H9 (cell line): ENCODE results near the gene LRRC37A3. TPM values are rescaled to one million over a fixed set of nuclear protein-coding genes. Genes with fewer than 3 reads are reported as not detected.
"Not testable (repeated sequence)": the region's sequence is repeated elsewhere in the genome, so short reads cannot be mapped to it uniquely, and the experiment has no call there.

Experiments used
- DNase-seq: peaks from one replicate; pipeline ENCODE4 v3.0.0-alpha.2; 2017
- H2AFZ ChIP-seq: one replicate; pipeline ENCODE4 v1.6.1; 2013; ENCODE audit warnings: mild to moderate bottlenecking, low read length, control low read depth, moderate library complexity
- H2AK5ac ChIP-seq: 2 replicates; pipeline ENCODE4 v1.6.1; 2013; ENCODE audit warnings: low read length, control low read depth, mixed read lengths; ENCODE audit not compliant: insufficient read length
- H2BK120ac ChIP-seq: one replicate; pipeline ENCODE4 v1.6.1; 2013; ENCODE audit warnings: low read depth, mild to moderate bottlenecking, low read length, control low read depth, inconsistent platforms; ENCODE audit not compliant: poor library complexity, severe bottlenecking
- H2BK12ac ChIP-seq: 2 replicates; pipeline ENCODE4 v1.6.1; 2013; ENCODE audit warnings: low read length, control low read depth, mixed read lengths, low read depth; ENCODE audit not compliant: insufficient read length
- H2BK15ac ChIP-seq: 2 replicates; pipeline ENCODE4 v1.6.1; 2013; ENCODE audit warnings: low read depth, low read length, control low read depth
- H2BK20ac ChIP-seq: one replicate; pipeline ENCODE4 v1.6.1; 2013; ENCODE audit warnings: low read depth, mild to moderate bottlenecking, low read length, control low read depth, inconsistent platforms; ENCODE audit not compliant: poor library complexity, severe bottlenecking
- H2BK5ac ChIP-seq: 2 replicates; pipeline ENCODE4 v1.6.1; 2013; ENCODE audit warnings: low read length, control low read depth, mixed read lengths; ENCODE audit not compliant: insufficient read length
- H3K14ac ChIP-seq: 2 replicates; pipeline ENCODE4 v1.6.1; 2013; ENCODE audit warnings: low read length, control low read depth; ENCODE audit not compliant: insufficient read depth
- H3K18ac ChIP-seq: 2 replicates; pipeline ENCODE4 v1.6.1; 2013; ENCODE audit warnings: low read depth, mild to moderate bottlenecking, mixed read lengths, low read length, control low read depth; ENCODE audit not compliant: insufficient read length
- H3K23ac ChIP-seq: 2 replicates; pipeline ENCODE4 v1.6.1; 2013; ENCODE audit warnings: low read length, control low read depth, mixed read lengths, low read depth; ENCODE audit not compliant: insufficient read length
- H3K23me2 ChIP-seq: 2 replicates; pipeline ENCODE4 v1.6.1; 2013; ENCODE audit warnings: low read depth, mild to moderate bottlenecking, mixed read lengths, low read length, control low read depth; ENCODE audit not compliant: insufficient read length, poor library complexity, severe bottlenecking
- H3K27ac ChIP-seq: 2 replicates; pipeline ENCODE4 v1.5.1; 2013; ENCODE audit warnings: low read length, control low read depth, mixed read lengths, low read depth; ENCODE audit not compliant: insufficient read length
- H3K27me3 ChIP-seq: 2 replicates; pipeline ENCODE4 v1.6.1; 2013; ENCODE audit warnings: low read length, control low read depth, inconsistent platforms; ENCODE audit not compliant: insufficient read depth
- H3K4ac ChIP-seq: 2 replicates; pipeline ENCODE4 v1.6.1; 2013; ENCODE audit warnings: low read depth, mild to moderate bottlenecking, control low read depth, inconsistent platforms, low read length, moderate library complexity
- H3K4me1 ChIP-seq: 2 replicates; pipeline ENCODE4 v1.6.1; 2013; ENCODE audit warnings: low read length, control low read depth, inconsistent platforms; ENCODE audit not compliant: insufficient read depth
- H3K4me2 ChIP-seq: 2 replicates; pipeline ENCODE4 v1.6.1; 2013; ENCODE audit warnings: low read length, control low read depth, mixed read lengths; ENCODE audit not compliant: insufficient read length, insufficient read depth
- H3K56ac ChIP-seq: 2 replicates; pipeline ENCODE4 v1.6.1; 2013; ENCODE audit warnings: low read depth, mild to moderate bottlenecking, mixed read lengths, low read length, control low read depth; ENCODE audit not compliant: insufficient read length
- H3K79me1 ChIP-seq: 2 replicates; pipeline ENCODE4 v1.6.1; 2013; ENCODE audit warnings: low read depth, mild to moderate bottlenecking, moderate library complexity, low read length, control low read depth, inconsistent platforms; ENCODE audit not compliant: insufficient read depth, poor library complexity, severe bottlenecking
- H3K79me2 ChIP-seq: 2 replicates; pipeline ENCODE4 v1.6.1; 2013; ENCODE audit warnings: low read length, control low read depth, inconsistent platforms; ENCODE audit not compliant: insufficient read depth
- H3K9ac ChIP-seq: 2 replicates; pipeline ENCODE4 v1.6.1; 2013; ENCODE audit warnings: low read length, control low read depth, mixed read lengths; ENCODE audit not compliant: insufficient read length; ENCODE audit errors: extremely low read depth
- H3K9me3 ChIP-seq: one replicate; pipeline ENCODE4 v1.6.1; 2013; ENCODE audit warnings: low read depth, low read length, inconsistent platforms; ENCODE audit not compliant: control insufficient read depth
- H3T11ph ChIP-seq: one replicate; pipeline ENCODE4 v1.6.1; 2013; ENCODE audit warnings: mild to moderate bottlenecking, low read length, control low read depth, inconsistent platforms
- H4K20me1 ChIP-seq: one replicate; pipeline ENCODE4 v1.6.1; 2013; ENCODE audit not compliant: control insufficient read depth, insufficient read length, insufficient read depth
- H4K5ac ChIP-seq: 2 replicates; pipeline ENCODE4 v1.6.1; 2013; ENCODE audit warnings: low read depth, mild to moderate bottlenecking, mixed read lengths, low read length, control low read depth; ENCODE audit not compliant: insufficient read length
- H4K8ac ChIP-seq: replicated peaks from 2 replicates; pipeline ENCODE4 v1.6.1; 2013; ENCODE audit warnings: low read length, control low read depth, mixed read lengths, low read depth; ENCODE audit not compliant: insufficient read length
- H4K91ac ChIP-seq: 2 replicates; pipeline ENCODE4 v1.6.1; 2013; ENCODE audit warnings: low read depth, mild to moderate bottlenecking, moderate library complexity, mixed read lengths, low read length, control low read depth; ENCODE audit not compliant: insufficient read length
- H3K27ac Mint-ChIP-seq, 3 experiments: 2 replicates in 2 of 3; 3 replicates in 1 of 3; pipeline ENCODE4 v1.8.0; 2020 to 2021; ENCODE audit warnings: mixed read lengths in 3 of 3, mild to moderate bottlenecking in 1 of 3, moderate library complexity in 1 of 3
- H3K27me3 Mint-ChIP-seq: 2 replicates; pipeline ENCODE4 v1.8.0; 2021; ENCODE audit warnings: low read depth, mild to moderate bottlenecking, moderate library complexity, mixed read lengths
- H3K36me3 Mint-ChIP-seq, 3 experiments: 2 replicates in 2 of 3; 3 replicates in 1 of 3; pipeline ENCODE4 v1.8.0; 2020 to 2021; ENCODE audit warnings: low read depth in 3 of 3, mixed read lengths in 3 of 3; ENCODE audit not compliant: insufficient read depth in 1 of 3
- H3K4me1 Mint-ChIP-seq, 2 experiments: 2 replicates each; pipeline ENCODE4 v1.8.0; 2020; ENCODE audit warnings: mixed read lengths in 2 of 2
- H3K4me3 Mint-ChIP-seq, 2 experiments: 2 replicates in 1 of 2; 3 replicates in 1 of 2; pipeline ENCODE4 v1.8.0; 2020 to 2021; ENCODE audit warnings: mild to moderate bottlenecking in 2 of 2, mixed read lengths in 2 of 2, moderate library complexity in 1 of 2
- H3K9me3 Mint-ChIP-seq, 2 experiments: 2 replicates in 1 of 2; 3 replicates in 1 of 2; pipeline ENCODE4 v1.8.0; 2020; ENCODE audit warnings: mild to moderate bottlenecking in 2 of 2, mixed read lengths in 2 of 2, moderate library complexity in 1 of 2
- WGBS: extraction: QIAGEN DNeasy Blood & Tissue Kit; methylation state at CpG from one replicate; pipeline ENCODE4 v1.1.7; 2013; ENCODE audit warnings: missing lambda C conversion rate, low lambda C conversion rate, mixed read lengths; ENCODE audit not compliant: insufficient read length; ENCODE audit errors: extremely low coverage; 5-methylcytosine and 5-hydroxymethylcytosine counted together
- total RNA-seq: library from RNA; stranded (reverse); gene quantifications from 2 replicates; pipeline ENCODE4 v1.2.1, GENCODE V29; 2021

LRRC37A3 gene
- total RNA-seq, 1 experiment from 2014 or later = 5.4 TPM

GRCh38 chr17:64834060-64834459 is 85.2 kb downstream of the LRRC37A3 start:
- H4K20me1 ChIP-seq, H3K27ac ChIP-seq, H3K4me2 ChIP-seq, H2BK20ac ChIP-seq, H3K4ac ChIP-seq, H3K14ac ChIP-seq, H3K56ac ChIP-seq, H3K18ac ChIP-seq, H3K36me3 Mint-ChIP-seq, H3K27ac Mint-ChIP-seq, DNase-seq, H3K9ac ChIP-seq, H3K23ac ChIP-seq, H2BK5ac ChIP-seq, H3K79me2 ChIP-seq, H2AFZ ChIP-seq, H3K23me2 ChIP-seq, H3K27me3 ChIP-seq, H3K27me3 Mint-ChIP-seq, H3K4me1 ChIP-seq, H2AK5ac ChIP-seq, H2BK12ac ChIP-seq, H3K79me1 ChIP-seq, H3K9me3 Mint-ChIP-seq, H3K4me3 Mint-ChIP-seq, H2BK15ac ChIP-seq, H4K8ac ChIP-seq, H3K9me3 ChIP-seq, H2BK120ac ChIP-seq, H4K91ac ChIP-seq, H4K5ac ChIP-seq, H3T11ph ChIP-seq: not testable (repeated sequence)
- peaks cover 10 to 12% of the 10 kb centered on the region in 2 experiments for H3K4me1 Mint-ChIP-seq
- no CpG with 5 or more reads among the region's 3 CpGs for WGBS

DNA sequence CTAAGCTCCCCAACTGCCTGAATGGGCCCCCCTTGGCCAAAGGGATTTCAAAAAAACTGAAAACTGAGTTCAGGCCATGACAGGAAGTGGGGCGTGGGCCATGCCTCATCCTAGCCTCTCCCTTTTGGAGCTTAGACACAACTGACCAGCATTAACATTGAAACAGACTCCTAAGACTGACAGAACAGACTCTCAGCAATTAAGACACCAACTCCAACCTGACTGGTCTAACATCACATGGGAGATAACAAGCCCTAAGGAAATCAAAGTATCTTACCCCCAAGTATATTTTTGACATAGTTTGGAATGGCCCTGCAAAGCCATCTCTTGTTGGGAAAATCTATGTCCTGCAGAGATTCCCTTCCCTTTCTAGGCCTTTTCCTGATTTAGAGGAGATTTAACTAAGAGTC is 88.6 kb downstream of the LRRC37A3 start:
- not testable (repeated sequence) for H3K27ac Mint-ChIP-seq, H3T11ph ChIP-seq, H3K9ac ChIP-seq, H4K5ac ChIP-seq, H3K23ac ChIP-seq, H2BK15ac ChIP-seq, H3K4me1 Mint-ChIP-seq, H3K14ac ChIP-seq, H3K4me2 ChIP-seq, H3K23me2 ChIP-seq, H3K9me3 Mint-ChIP-seq, H3K9me3 ChIP-seq, H3K4me1 ChIP-seq, H2BK20ac ChIP-seq, H2AK5ac ChIP-seq, H3K27me3 Mint-ChIP-seq, H3K36me3 Mint-ChIP-seq, H2BK120ac ChIP-seq, H4K91ac ChIP-seq, H2AFZ ChIP-seq, H3K56ac ChIP-seq, H3K18ac ChIP-seq, H2BK5ac ChIP-seq, H3K4ac ChIP-seq, H4K20me1 ChIP-seq, H3K27me3 ChIP-seq, H3K27ac ChIP-seq, H2BK12ac ChIP-seq, H3K4me3 Mint-ChIP-seq, H4K8ac ChIP-seq, H3K79me1 ChIP-seq, DNase-seq, H3K79me2 ChIP-seq
- WGBS = no CpG with 5 or more reads among the region's 1 CpG
